Activated B cell treated with CpG ODN at 0.5 μM for 24 hours (primary cell): ENCODE data around the gene RNF144A. TPM values are rescaled to one million over a fixed set of nuclear protein-coding genes. Genes with fewer than 3 reads are reported as not detected.

Experiments
- ATAC-seq: fragments of 200-7000 bp; cut with Tn5 transposase; one replicate; pipeline ENCODE4 v1.10.0; 2021; ENCODE audit warnings: low read depth, mild to moderate bottlenecking, moderate library complexity
- CTCF ChIA-PET: fragments of 350-600 bp; sonication (Branson Sonifier 250); formaldehyde crosslinking; loops from one replicate; lab custom pipeline; 2021; ENCODE audit warnings: antibody characterized with exemption; lab: Charles Lee
- POLR2A ChIA-PET: fragments of 350-600 bp; sonication (Branson Sonifier 250); formaldehyde crosslinking; loops from one replicate; lab custom pipeline; 2021; ENCODE audit warnings: antibody characterized with exemption; lab: Charles Lee
- DNase-seq: peaks from one replicate; pipeline ENCODE4 v3.0.0; 2022
- H3K27ac Mint-ChIP-seq: one replicate; pipeline ENCODE4 v1.8.0; 2020; ENCODE audit warnings: mixed read lengths
- H3K27me3 Mint-ChIP-seq: one replicate; pipeline ENCODE4 v1.8.0; 2021; ENCODE audit warnings: mixed read lengths
- H3K36me3 Mint-ChIP-seq: one replicate; pipeline ENCODE4 v1.8.0; 2021; ENCODE audit warnings: low read depth, mixed read lengths
- H3K4me1 Mint-ChIP-seq: one replicate; pipeline ENCODE4 v1.8.0; 2021; ENCODE audit warnings: mixed read lengths
- H3K4me3 Mint-ChIP-seq: one replicate; pipeline ENCODE4 v1.8.0; 2020; ENCODE audit warnings: mild to moderate bottlenecking, mixed read lengths
- H3K9me3 Mint-ChIP-seq: one replicate; pipeline ENCODE4 v1.8.0; 2020; ENCODE audit warnings: mixed read lengths
- intact Hi-C: fragments of 100-400 bp; cut with micrococcal nuclease; formaldehyde crosslinking; loops from one replicate; pipeline ENCODE4 v1.15.1; 2024
- total RNA-seq: library from RNA; stranded (reverse); gene quantifications from 2 replicates; pipeline ENCODE4 v1.2.3, GENCODE V29; 2022
- TF ChIP-seq, protein P1 (sequence below): fragments of 200-600 bp; IDR thresholded peaks from one replicate; pipeline ENCODE4 v1.8.0; 2022; ENCODE audit warnings: antibody characterized with exemption, mild to moderate bottlenecking

Gene RNF144A
- total RNA-seq, 1 donor from 2014 or later: 0.89 TPM

DNA sequence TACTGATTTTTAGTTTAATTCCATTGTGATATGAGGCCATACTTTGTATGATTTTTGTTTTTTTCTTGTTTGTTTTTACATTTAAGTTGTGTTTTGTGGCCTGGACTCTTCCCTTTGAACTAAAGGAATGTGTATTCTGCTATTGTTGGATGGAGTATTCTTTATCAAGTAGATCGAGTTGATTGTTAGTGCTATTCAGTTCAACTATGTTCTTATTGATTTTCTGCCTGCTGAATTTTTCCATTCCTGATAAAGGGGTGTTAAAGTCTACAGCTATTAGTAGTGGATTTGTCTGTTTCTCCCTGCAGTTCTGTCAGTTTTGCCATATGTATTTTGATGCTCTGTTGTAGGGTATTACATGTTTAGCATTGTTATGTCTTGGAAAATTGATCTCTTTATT, 14.5 kb downstream of the RNF144A start:
- no peaks in the 10 kb centered on the region for H3K36me3 Mint-ChIP-seq
- ATAC-seq (no peak), DNase-seq (no peak)
- ChIA-PET POLR2A (no interaction called here), CTCF (no interaction called here)
- H3K4me1 Mint-ChIP-seq: peaks cover 15% of the 10 kb centered on the region
- TF ChIP-seq, protein P1, sequence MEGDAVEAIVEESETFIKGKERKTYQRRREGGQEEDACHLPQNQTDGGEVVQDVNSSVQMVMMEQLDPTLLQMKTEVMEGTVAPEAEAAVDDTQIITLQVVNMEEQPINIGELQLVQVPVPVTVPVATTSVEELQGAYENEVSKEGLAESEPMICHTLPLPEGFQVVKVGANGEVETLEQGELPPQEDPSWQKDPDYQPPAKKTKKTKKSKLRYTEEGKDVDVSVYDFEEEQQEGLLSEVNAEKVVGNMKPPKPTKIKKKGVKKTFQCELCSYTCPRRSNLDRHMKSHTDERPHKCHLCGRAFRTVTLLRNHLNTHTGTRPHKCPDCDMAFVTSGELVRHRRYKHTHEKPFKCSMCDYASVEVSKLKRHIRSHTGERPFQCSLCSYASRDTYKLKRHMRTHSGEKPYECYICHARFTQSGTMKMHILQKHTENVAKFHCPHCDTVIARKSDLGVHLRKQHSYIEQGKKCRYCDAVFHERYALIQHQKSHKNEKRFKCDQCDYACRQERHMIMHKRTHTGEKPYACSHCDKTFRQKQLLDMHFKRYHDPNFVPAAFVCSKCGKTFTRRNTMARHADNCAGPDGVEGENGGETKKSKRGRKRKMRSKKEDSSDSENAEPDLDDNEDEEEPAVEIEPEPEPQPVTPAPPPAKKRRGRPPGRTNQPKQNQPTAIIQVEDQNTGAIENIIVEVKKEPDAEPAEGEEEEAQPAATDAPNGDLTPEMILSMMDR: no peak
- intact Hi-C loops: no loop called here
- no peak overlapping the region for H3K4me3 Mint-ChIP-seq
- no peaks in the 10 kb centered on the region for H3K27me3 Mint-ChIP-seq
- H3K9me3 Mint-ChIP-seq: peaks cover 4% of the 10 kb centered on the region
- H3K27ac Mint-ChIP-seq: no peak overlapping the region

- H3K27me3 Mint-ChIP-seq: no peaks in the 10 kb centered on the region
- peaks cover 15% of the 10 kb centered on the region for H3K4me1 Mint-ChIP-seq
- TF ChIP-seq, protein P1: no peak
- ATAC-seq (no peak), DNase-seq (no peak)
- no peak overlapping the region for H3K4me3 Mint-ChIP-seq
- no peaks in the 10 kb centered on the region for H3K36me3 Mint-ChIP-seq
- H3K9me3 Mint-ChIP-seq: peaks cover 4% of the 10 kb centered on the region
- CTCF ChIA-PET: no interaction called here
- intact Hi-C loops: no loop called here
- H3K27ac Mint-ChIP-seq: no peak overlapping the region
- POLR2A ChIA-PET: no interaction called here
Measured at GRCh38 chr2:6932206-6932605, 15.0 kb downstream of the RNF144A start.

GRCh38 chr2:6932828-6933227, 15.6 kb downstream of the RNF144A start:
- no peak for ATAC-seq
- H3K36me3 Mint-ChIP-seq: no peaks in the 10 kb centered on the region
- no peak for DNase-seq
- intact Hi-C loops: no loop called here
- H3K4me1 Mint-ChIP-seq: peaks cover 15% of the 10 kb centered on the region
- ChIA-PET POLR2A (no interaction called here), CTCF (no interaction called here)
- TF ChIP-seq, protein P1: no peak
- peaks cover 4% of the 10 kb centered on the region for H3K9me3 Mint-ChIP-seq
- H3K27ac Mint-ChIP-seq: no peak overlapping the region
- no peaks in the 10 kb centered on the region for H3K27me3 Mint-ChIP-seq
- no peak overlapping the region for H3K4me3 Mint-ChIP-seq

DNA sequence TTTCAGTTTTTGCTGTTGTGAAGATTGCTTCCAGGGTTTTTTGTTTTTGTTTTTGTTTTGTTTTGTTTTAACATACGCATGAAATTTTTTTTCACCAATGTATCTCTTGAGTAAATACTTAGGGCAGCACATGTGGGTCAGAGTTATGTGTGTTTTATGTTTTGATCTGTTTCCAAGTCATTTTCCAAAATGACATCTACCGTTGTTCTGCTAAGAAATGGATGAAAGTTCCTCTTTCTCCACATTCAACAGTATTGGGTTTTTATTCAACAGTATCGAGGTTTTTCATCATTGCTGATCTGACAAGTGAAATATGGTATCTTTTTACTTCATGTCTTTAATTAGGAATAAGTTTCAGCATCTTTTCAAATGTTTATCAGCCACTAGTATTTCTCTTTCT, 16.7 kb downstream of the RNF144A start:
- ATAC-seq (no peak), DNase-seq (no peak)
- peaks cover 15% of the 10 kb centered on the region for H3K4me1 Mint-ChIP-seq
- TF ChIP-seq, protein P1: no peak
- H3K27me3 Mint-ChIP-seq: no peaks in the 10 kb centered on the region
- intact Hi-C loops: no loop called here
- POLR2A ChIA-PET: no interaction called here
- H3K9me3 Mint-ChIP-seq: peaks cover 4% of the 10 kb centered on the region
- CTCF ChIA-PET: no interaction called here
- H3K36me3 Mint-ChIP-seq: no peaks in the 10 kb centered on the region
- H3K4me3 Mint-ChIP-seq: no peak overlapping the region
- H3K27ac Mint-ChIP-seq: no peak overlapping the region

DNA sequence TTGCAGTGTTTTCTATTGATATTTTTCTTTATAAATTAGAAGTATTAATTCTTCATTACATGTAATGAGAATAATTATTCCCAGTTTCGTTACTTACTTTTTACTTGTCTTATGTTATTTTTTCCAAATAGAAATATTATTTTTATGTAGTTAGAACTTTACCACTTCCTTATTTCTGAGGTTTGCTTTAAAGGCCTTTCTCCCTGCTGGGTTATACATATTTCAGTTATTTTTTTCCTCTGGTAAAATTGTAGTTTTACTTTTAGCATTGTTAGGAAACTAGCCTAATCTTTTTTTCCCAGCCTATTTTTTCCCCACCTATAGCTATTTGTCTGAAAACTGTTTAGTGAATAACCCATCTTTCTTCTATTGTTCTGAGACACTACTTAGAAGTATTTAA, 17.1 kb downstream of the RNF144A start:
- intact Hi-C loops: no loop called here
- Mint-ChIP-seq H3K4me3 (no peak overlapping the region), H3K4me1 (peaks cover 15% of the 10 kb centered on the region), H3K36me3 (no peaks in the 10 kb centered on the region), H3K27me3 (no peaks in the 10 kb centered on the region), H3K27ac (no peak overlapping the region), H3K9me3 (peaks cover 4% of the 10 kb centered on the region)
- TF ChIP-seq, protein P1: no peak
- CTCF ChIA-PET: no interaction called here
- ATAC-seq (no peak), DNase-seq (no peak)
- POLR2A ChIA-PET: no interaction called here
